Endothelial cell of umbilical vein (primary cell): ENCODE data around the gene TMC4. TPM values are rescaled to one million over a fixed set of nuclear protein-coding genes. Genes with fewer than 3 reads are reported as not detected.

Source experiments
- BruUV-seq: library from RNA; stranded (reverse); fragments of 400-500 nt; replicated peaks from 2 replicates; lab custom pipeline; 2021; lab: Mats Ljungman, UMichigan
- CTCF ChIA-PET: fragments of 300-600, 350-600 bp; sonication (Branson Sonifier 250); formaldehyde crosslinking; loops from one replicate; lab custom pipeline; 2021; ENCODE audit warnings: antibody characterized with exemption, inconsistent platforms; lab: Charles Lee
- POLR2A ChIA-PET: fragments of 300-600, 350-600 bp; sonication (Branson Sonifier 250); formaldehyde crosslinking; loops from one replicate; lab custom pipeline; 2021; ENCODE audit warnings: antibody characterized with exemption, inconsistent platforms; lab: Charles Lee
- DNase-seq: peaks from one replicate; pipeline ENCODE4 v3.0.0-alpha.2; 2011; ENCODE audit warnings: low read depth, low spot score
- FAIRE-seq: peaks from 2 replicates; lab custom pipeline; 2011; peaks lifted over from hg19 to GRCh38; lab: Jason Lieb, UNC
- H2AFZ ChIP-seq: 2 replicates; pipeline ENCODE4 v1.6.0; 2012; ENCODE audit warnings: low read depth, low read length, control low read depth, inconsistent platforms
- H3K27ac ChIP-seq: 2 replicates; pipeline ENCODE4 v1.5.1; 2011; ENCODE audit warnings: low read depth, mild to moderate bottlenecking, control low read depth, low read length, moderate library complexity; ENCODE audit not compliant: insufficient read depth
- H3K27me3 ChIP-seq, 2 experiments: 2 replicates each; pipeline versions ENCODE4 v1.6.0 to v1.6.1; 2011; ENCODE audit warnings: low read length in 2 of 2, mixed read lengths in 1 of 2; ENCODE audit not compliant: control insufficient read depth in 2 of 2, insufficient read depth in 2 of 2
- H3K36me3 ChIP-seq, 2 experiments: 2 replicates in 1 of 2; 3 replicates in 1 of 2; pipeline ENCODE4 v1.5.1; 2011; ENCODE audit warnings: low read length in 2 of 2, mild to moderate bottlenecking in 1 of 2, moderate library complexity in 1 of 2; ENCODE audit not compliant: control insufficient read depth in 2 of 2, insufficient read depth in 2 of 2; ENCODE audit errors: extremely low read depth in 1 of 2
- H3K4me1 ChIP-seq: 3 replicates; pipeline ENCODE4 v1.5.1; 2011; ENCODE audit warnings: mild to moderate bottlenecking, low read length; ENCODE audit not compliant: control insufficient read depth, insufficient read depth; ENCODE audit errors: extremely low read depth
- H3K4me2 ChIP-seq: 2 replicates; pipeline ENCODE4 v1.6.1; 2011; ENCODE audit warnings: low read length, control low read depth, mixed read lengths; ENCODE audit not compliant: insufficient read depth
- H3K4me3 ChIP-seq, 3 experiments: fragments of 200-600 bp in 1 of 3; sonication (generic), shearing (Covaris generic) in 1 of 3; replicated peaks in 1 of 3; 2 replicates each; pipeline ENCODE4 v1.5.1; 2011 to 2016; ENCODE audit warnings: control low read depth in 3 of 3, low read length in 3 of 3, mild to moderate bottlenecking in 2 of 3, inconsistent platforms in 1 of 3, low read depth in 1 of 3, moderate library complexity in 1 of 3; ENCODE audit not compliant: insufficient read depth in 1 of 3
- H3K79me2 ChIP-seq: 2 replicates; pipeline ENCODE4 v1.6.0; 2012; ENCODE audit warnings: low read length, inconsistent platforms; ENCODE audit not compliant: control insufficient read depth, insufficient read depth
- H3K9ac ChIP-seq: replicated peaks from 2 replicates; pipeline ENCODE3; 2011; ENCODE audit warnings: low read length, control low read depth; ENCODE audit not compliant: insufficient read depth; ENCODE audit errors: extremely low read depth
- H3K9me1 ChIP-seq: replicated peaks from 3 replicates; pipeline ENCODE4 v1.6.0; 2011; ENCODE audit warnings: mild to moderate bottlenecking, low read length; ENCODE audit not compliant: control insufficient read depth, insufficient read depth; ENCODE audit errors: extremely low read depth
- H3K9me3 ChIP-seq: replicated peaks from 2 replicates; pipeline ENCODE4 v1.5.1; 2012; ENCODE audit warnings: low read length, inconsistent platforms; ENCODE audit not compliant: control insufficient read depth, insufficient read depth
- H4K20me1 ChIP-seq: replicated peaks from 2 replicates; pipeline ENCODE3; 2011; ENCODE audit warnings: mild to moderate bottlenecking, low read length; ENCODE audit not compliant: control insufficient read depth, insufficient read depth; ENCODE audit errors: extremely low read depth
- CTCF ChIP-seq, 2 donors: IDR thresholded peaks; 1 replicate in 1 of 2; 2 replicates in 1 of 2; pipeline ENCODE4 v1.5.1; 2011; ENCODE audit warnings: low read length in 2 of 2, mild to moderate bottlenecking in 2 of 2, moderate library complexity in 2 of 2, control low read depth in 1 of 2, inconsistent platforms in 1 of 2, low read depth in 1 of 2; ENCODE audit not compliant: insufficient read depth in 1 of 2; ENCODE audit errors: extremely low read depth in 1 of 2
- GATA2 ChIP-seq: IDR thresholded peaks from 2 replicates; pipeline ENCODE4 v1.7.0; 2011; ENCODE audit warnings: low read depth, mild to moderate bottlenecking, moderate library complexity, mixed read lengths, low read length; ENCODE audit not compliant: insufficient read length, insufficient read depth
- MYC ChIP-seq: IDR thresholded peaks from one replicate; pipeline ENCODE4 v1.6.1; 2011; ENCODE audit warnings: mild to moderate bottlenecking, low read depth, low read length
- POLR2A ChIP-seq: IDR thresholded peaks from 2 replicates; pipeline ENCODE4 v1.6.1; 2012; ENCODE audit warnings: low read depth, mild to moderate bottlenecking, control low read depth, low read length
- POLR2AphosphoS5 ChIP-seq: IDR thresholded peaks from 2 replicates; pipeline ENCODE4 v1.6.1; 2012; ENCODE audit warnings: low read depth, mild to moderate bottlenecking, control low read depth, low read length, moderate library complexity; ENCODE audit not compliant: insufficient read depth
- dilution Hi-C: fragments of 300-500 bp; cut with MboI; formaldehyde crosslinking; loops from one replicate; pipeline ENCODE4 v1.15.0; 2019; ENCODE audit warnings: low sequenced_read_pairs; ENCODE audit not compliant: extremely low pct_ligation_motif_present
- intact Hi-C: fragments of 100-400 bp; cut with micrococcal nuclease; formaldehyde crosslinking; loops from one replicate; pipeline ENCODE4 v1.10.0; 2022
- polyA plus RNA-seq, 4 experiments: library from polyadenylated mRNA; depleted of rRNA in 3 of 4; stranded (reverse) in 3 of 4; unstranded in 1 of 4; fragments of >200 nt; gene quantifications; 2 replicates each; pipeline versions ENCODE4 v1.2.1 to v1.2.3, GENCODE V29; 2011 to 2012; ENCODE audit warnings: missing spikeins in 1 of 4
- total RNA-seq: library from RNA; stranded (reverse); gene quantifications from 2 replicates; pipeline ENCODE4 v1.2.3, GENCODE V29; 2021

The TMC4 gene
- total and polyA plus RNA-seq, 2 donors (not counting 3 experiments of a cell fraction or from before 2014, with no cell fraction given): 0.71 to 1.7 TPM

- BruUV-seq: no TSS peak
- H3K9me3 ChIP-seq: no peaks in the 10 kb centered on the region
- intact Hi-C loops (no loop called here), dilution Hi-C loops (no loop called here)
- TF ChIP-seq CTCF (IDR thresholded peaks at IDR 0.05; ENCODE audit: extremely low read depth in 1 of 2, insufficient read depth in 1 of 2, low read depth in 1 of 2, low read length in 2 of 2): no peak
- TF ChIP-seq GATA2: no peak
- TF ChIP-seq MYC: no peak
- TF ChIP-seq POLR2AphosphoS5: no peak
- TF ChIP-seq POLR2A: no peak
- no peaks in the 10 kb centered on the region for H3K4me1 ChIP-seq
- H3K27ac ChIP-seq: no peak overlapping the region
- H3K79me2 ChIP-seq: no peaks in the 10 kb centered on the region
- no peak overlapping the region for H3K4me3 ChIP-seq
- CTCF ChIA-PET: interaction anchor here (1.5 kb wide), 1 partner anchor 10 kb away, joined by 5 read pairs; the partner anchor contains the start of gene MBOAT7
- POLR2A ChIA-PET: interaction anchor here (0.8 kb wide), 1 partner anchor 14 kb away, joined by 3 read pairs; no protein-coding TSS in a partner anchor
- H3K27me3 ChIP-seq: no peaks in the 10 kb centered on the region
- no peak overlapping the region for H2AFZ ChIP-seq
- no peak overlapping the region for H3K9ac ChIP-seq
- H4K20me1 ChIP-seq: no peaks in the 10 kb centered on the region
- peaks cover 7 to 38% of the 10 kb centered on the region in 2 experiments for H3K36me3 ChIP-seq
- H3K4me2 ChIP-seq: no peak overlapping the region
- H3K9me1 ChIP-seq: no peaks in the 10 kb centered on the region
- DNase-seq (no peak), FAIRE-seq (no peak)
These were observed 5.8 kb upstream of the TMC4 start for GRCh38 chr19:54178581-54179261.
